Activated T-cell treated with anti-CD3 and anti-CD28 coated beads, Interleukin-2, amount 50 U/mL, for 1 hour (primary cell): Measurements from ENCODE around the gene EXOC2.

ENCODE experiments used
- DNase-seq: peaks from one replicate; pipeline ENCODE4 v3.0.0-alpha.2; 2020

Gene EXOC2

GRCh38 chr6:437037-437392, 255.9 kb downstream of the EXOC2 start:
- no peak for DNase-seq

GRCh38 chr6:436308-437036, 256.5 kb downstream of the EXOC2 start:
- DNase-seq: no peak

- no peak for DNase-seq
Observed at GRCh38 chr6:435441-436307, 257.3 kb downstream of the EXOC2 start.
